Bladder microvascular endothelial cell (primary cell): ENCODE results near the gene TMC7. TPM values are rescaled to one million over a fixed set of nuclear protein-coding genes. Genes with fewer than 3 reads are reported as not detected.

Experiments
- total RNA-seq: library from RNA; depleted of rRNA; stranded (reverse); fragments of >200 nt; gene quantifications from 2 replicates; pipeline ENCODE4 v1.2.3, GENCODE V29; 2014

Gene TMC7
- total RNA-seq, result 2.1 and 6.6 TPM in 2 replicates

DNA sequence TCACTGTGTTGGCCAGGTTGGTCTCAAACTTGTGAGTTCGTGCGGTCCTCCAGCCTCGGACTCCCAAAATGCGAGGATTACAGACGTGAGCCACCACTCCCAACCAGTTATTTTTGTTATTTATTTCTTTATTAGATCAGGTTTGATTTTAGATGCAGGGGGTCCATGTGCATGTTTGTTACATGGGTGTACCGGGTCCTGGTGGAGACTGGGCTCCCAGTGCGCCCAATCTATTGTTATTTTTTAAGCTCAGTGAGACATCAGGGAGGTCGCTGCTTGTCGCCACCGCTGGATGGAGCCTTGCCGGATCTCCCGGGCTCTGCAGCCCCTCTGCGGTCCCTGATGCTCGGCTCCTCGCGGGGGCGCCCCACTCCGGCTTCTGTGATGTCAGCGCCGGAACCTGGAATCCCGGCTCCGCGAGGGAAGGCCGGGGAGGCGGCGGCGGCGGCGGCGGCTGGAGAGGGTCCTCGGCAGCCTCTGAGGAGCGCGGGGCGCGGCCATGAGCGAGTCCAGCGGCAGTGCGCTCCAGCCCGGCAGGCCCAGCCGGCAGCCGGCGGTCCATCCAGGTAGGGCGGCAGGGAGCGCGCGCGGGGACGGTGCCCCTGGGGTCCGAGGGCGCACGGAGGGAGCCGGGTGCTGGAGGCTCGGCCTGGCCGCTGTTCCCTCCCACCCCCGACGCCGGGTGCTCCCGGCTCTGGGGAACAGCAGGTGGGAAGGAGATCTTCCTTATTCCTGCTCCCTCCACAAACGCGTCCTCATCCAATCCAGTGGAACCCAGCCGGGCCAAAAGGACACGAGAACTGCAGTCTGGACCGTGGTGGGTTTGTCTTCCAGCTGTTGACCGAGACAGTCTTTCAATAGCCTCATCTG is at the start of gene TMC7:
Gene TMC7 (plus strand): TSS at position 370 of the 870 bp plus-strand sequence. CDS start 130 bp downstream, at position 500.

DNA sequence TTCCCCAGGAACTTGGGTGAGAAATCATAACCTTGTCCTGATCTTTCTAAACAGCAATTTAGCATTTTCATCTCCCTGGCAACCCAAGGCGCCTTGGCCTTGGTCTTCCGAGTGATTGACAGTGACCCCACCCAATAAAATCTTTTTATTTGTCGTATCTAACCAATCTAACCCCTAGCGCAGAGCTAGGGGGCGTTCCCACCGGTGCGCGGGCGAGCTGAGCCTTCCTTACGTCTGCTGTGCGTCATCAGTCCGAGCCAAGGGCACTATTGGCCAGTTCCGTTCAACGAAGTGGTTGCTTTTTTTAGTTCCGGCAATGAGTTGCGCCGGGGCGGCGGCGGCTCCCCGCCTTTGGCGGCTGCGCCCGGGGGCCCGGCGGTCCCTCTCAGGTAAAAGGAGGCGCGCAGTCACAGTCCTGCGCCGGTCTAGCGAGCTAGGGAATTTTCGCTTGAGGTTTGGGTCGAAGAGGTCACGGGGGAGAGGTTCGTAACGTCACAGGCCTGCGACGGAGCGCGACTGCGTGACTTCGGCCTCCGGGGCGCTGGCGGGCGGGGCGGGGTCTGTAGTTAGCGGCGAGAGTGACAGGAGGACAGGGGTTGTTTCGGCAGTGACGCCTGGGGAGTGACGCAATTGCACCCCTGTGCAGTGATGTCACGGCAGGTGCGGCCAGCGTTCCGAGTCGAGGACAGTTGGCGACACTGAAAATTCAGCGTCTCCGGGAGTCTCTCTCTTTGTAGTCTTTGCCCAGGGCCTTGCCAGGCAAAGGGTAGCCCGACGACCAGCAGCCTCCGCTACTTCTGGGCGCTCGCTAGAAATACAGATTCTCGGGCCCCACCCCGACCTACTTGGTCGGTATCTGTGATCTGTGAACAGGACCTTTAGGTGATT is 83.9 kb downstream of the TMC7 start, which contains the start of gene COQ7:
Gene COQ7 (plus strand): TSS at position 266 of the 888 bp plus-strand sequence. CDS start 51 bp downstream, at position 317.

Other genes starting within 250 kb of the TMC7 start
- gene RPS15A, start 193.6 kb upstream of the TMC7 start, total RNA-seq, result 1,342 and 1,542 TPM in 2 replicates
- gene ARL6IP1, start 182.4 kb upstream of the TMC7 start, total RNA-seq, result 358 and 642 TPM in 2 replicates
- gene SMG1, start 57.5 kb upstream of the TMC7 start, total RNA-seq, result 41.1 and 96.5 TPM in 2 replicates
- 16.5 and 28.1 TPM in 2 replicates for gene COQ7, start 83.7 kb downstream of the TMC7 start, total RNA-seq
- gene ITPRIPL2, start 130.0 kb downstream of the TMC7 start, total RNA-seq, result 21.0 and 32.5 TPM in 2 replicates
- gene SYT17, start 184.3 kb downstream of the TMC7 start, total RNA-seq, result 1.4 and 1.5 TPM in 2 replicates